B cell (primary cell): ENCODE results near the gene SYNPR. TPM values are rescaled to one million over a fixed set of nuclear protein-coding genes. Genes with fewer than 3 reads are reported as not detected.

Experiments
- ATAC-seq: fragments of 200-7000 bp; cut with Tn5 transposase; one replicate; pipeline ENCODE4 v1.10.0; 2021; ENCODE audit warnings: low read depth, mild to moderate bottlenecking, moderate number of reproducible peaks, moderate library complexity
- CTCF ChIA-PET: fragments of 350-600 bp; sonication (Branson Sonifier 250); formaldehyde crosslinking; loops from one replicate; lab custom pipeline; 2021; ENCODE audit warnings: antibody characterized with exemption, inconsistent platforms; lab: Charles Lee
- POLR2A ChIA-PET: fragments of 350-600 bp; sonication (Branson Sonifier 250); formaldehyde crosslinking; loops from one replicate; lab custom pipeline; 2021; ENCODE audit warnings: antibody characterized with exemption; lab: Charles Lee
- DNase-seq: peaks from one replicate; pipeline ENCODE4 v3.0.0; 2013
- H2AFZ ChIP-seq: 2 replicates; pipeline ENCODE4 v1.6.1; 2012; ENCODE audit warnings: mild to moderate bottlenecking, low read depth, low read length; ENCODE audit not compliant: insufficient read depth, poor library complexity, severe bottlenecking
- H3K27ac ChIP-seq, 2 donors: 1 replicate in 1 of 2; 2 replicates in 1 of 2; pipeline ENCODE4 v1.5.1; 2012 to 2013; ENCODE audit warnings: low read length in 2 of 2, mild to moderate bottlenecking in 2 of 2, moderate library complexity in 1 of 2
- H3K27me3 ChIP-seq, 4 experiments: fragments of 200-600 bp in 1 of 4; sonication (generic) in 1 of 4; replicated peaks in 1 of 4; 1 replicate in 2 of 4; 2 replicates in 2 of 4; pipeline versions ENCODE4 v1.6.1 to v1.7.0; 2013 to 2016; ENCODE audit warnings: low read length in 3 of 4, mild to moderate bottlenecking in 2 of 4, mixed read lengths in 1 of 4, moderate library complexity in 1 of 4; ENCODE audit not compliant: insufficient read depth in 4 of 4, control insufficient read depth in 3 of 4; ENCODE audit errors: control extremely low read depth in 1 of 4
- H3K36me3 ChIP-seq, 2 experiments: replicated peaks in 1 of 2; 1 replicate in 1 of 2; 2 replicates in 1 of 2; pipeline versions ENCODE4 v1.6.1 to v1.7.1; 2013; ENCODE audit warnings: low read length in 1 of 2; ENCODE audit not compliant: insufficient read depth in 2 of 2, control insufficient read depth in 1 of 2; ENCODE audit errors: control extremely low read depth in 1 of 2, extremely low read depth in 1 of 2
- H3K4me1 ChIP-seq, 2 donors: fragments of 200-600 bp in 1 of 2; sonication (generic) in 1 of 2; 1 replicate in 1 of 2; 2 replicates in 1 of 2; pipeline versions ENCODE4 v1.5.1 to v1.6.1; 2013 to 2017; ENCODE audit warnings: low read length in 2 of 2; ENCODE audit not compliant: control insufficient read depth in 2 of 2, insufficient read depth in 2 of 2
- H3K4me2 ChIP-seq: replicated peaks from 2 replicates; pipeline ENCODE3; 2012; ENCODE audit warnings: mild to moderate bottlenecking, low read depth, low read length; ENCODE audit not compliant: poor library complexity, severe bottlenecking
- H3K4me3 ChIP-seq, 5 experiments: fragments of 200-600 bp in 1 of 5; sonication (generic) in 1 of 5; 1 replicate in 3 of 5; 2 replicates in 2 of 5; pipeline versions ENCODE4 v1.5.1 to v1.7.0; 2011 to 2016; ENCODE audit warnings: low read length in 4 of 5, mild to moderate bottlenecking in 4 of 5, low read depth in 2 of 5, control low read depth in 1 of 5, moderate library complexity in 1 of 5; ENCODE audit not compliant: insufficient read depth in 1 of 5; ENCODE audit errors: control extremely low read depth in 1 of 5, extremely low read depth in 1 of 5
- H3K79me2 ChIP-seq: fragments of 200-600 bp; sonication (generic); one replicate; pipeline ENCODE4 v1.6.0; 2016; ENCODE audit warnings: low read length; ENCODE audit not compliant: control insufficient read depth, insufficient read depth
- H3K9ac ChIP-seq: fragments of 200-600 bp; sonication (generic); 2 replicates; pipeline ENCODE4 v1.6.1; 2017; ENCODE audit warnings: mild to moderate bottlenecking, low read length, moderate library complexity
- H3K9me3 ChIP-seq, 3 donors: one replicate each; pipeline versions ENCODE4 v1.6.1 to v1.7.1; 2013; ENCODE audit warnings: low read length in 2 of 3; ENCODE audit not compliant: control insufficient read depth in 2 of 3, insufficient read depth in 1 of 3; ENCODE audit errors: control extremely low read depth in 1 of 3
- H4K20me1 ChIP-seq: 2 replicates; pipeline ENCODE4 v1.6.0; 2012; ENCODE audit warnings: mild to moderate bottlenecking, low read length; ENCODE audit not compliant: insufficient read depth, control insufficient read depth, poor library complexity, severe bottlenecking
- H3K27ac Mint-ChIP-seq: one replicate; pipeline ENCODE4 v1.8.0; 2021; ENCODE audit warnings: mixed read lengths
- H3K27me3 Mint-ChIP-seq: one replicate; pipeline ENCODE4 v1.8.0; 2021; ENCODE audit warnings: mixed read lengths
- H3K4me1 Mint-ChIP-seq: one replicate; pipeline ENCODE4 v1.8.0; 2021; ENCODE audit warnings: mixed read lengths
- H3K4me3 Mint-ChIP-seq: one replicate; pipeline ENCODE4 v1.8.0; 2021; ENCODE audit warnings: mixed read lengths
- H3K9me3 Mint-ChIP-seq: one replicate; pipeline ENCODE4 v1.8.0; 2022; ENCODE audit warnings: mixed read lengths; ENCODE audit not compliant: insufficient read depth
- CTCF ChIP-seq: fragments of 200-600 bp; IDR thresholded peaks from one replicate; pipeline ENCODE4 v1.8.0; 2022; ENCODE audit warnings: antibody characterized with exemption, mild to moderate bottlenecking
- EZH2 ChIP-seq: IDR thresholded peaks from 2 replicates; pipeline ENCODE4 v1.6.1; 2012; ENCODE audit warnings: borderline replicate concordance, low read depth, mild to moderate bottlenecking, moderate library complexity, low read length; ENCODE audit not compliant: insufficient read depth, poor library complexity, severe bottlenecking
- WGBS: methylation state at CpG from one replicate; pipeline ENCODE4 v1.1.5; 2013; ENCODE audit warnings: missing lambda C conversion rate; ENCODE audit not compliant: insufficient coverage; 5-methylcytosine and 5-hydroxymethylcytosine counted together
- intact Hi-C: fragments of 100-400 bp; cut with micrococcal nuclease; formaldehyde crosslinking; loops from one replicate; pipeline ENCODE4 v1.10.0; 2022
- polyA plus RNA-seq: library from polyadenylated mRNA; depleted of rRNA; stranded (reverse); fragments of >200 nt; gene quantifications from 2 replicates; pipeline ENCODE4 v1.2.3, GENCODE V29; 2012
- total RNA-seq, 2 donors: library from RNA; stranded (reverse); fragments of 120-200 nt in 1 of 2; gene quantifications; 1 replicate in 1 of 2; 2 replicates in 1 of 2; pipeline versions ENCODE4 v1.2.3 to v1.2.4, GENCODE V29; 2013 to 2022

The SYNPR gene
- total and polyA plus RNA-seq, 2 donors (not counting 1 experiment from before 2014, with no cell fraction given) = not detected

- ChIA-PET CTCF (no interaction called here), POLR2A (no interaction called here)
- Histone ChIP-seq H2AFZ (no peak overlapping the region), H4K20me1 (no peaks in the 10 kb centered on the region), H3K79me2 (no peaks in the 10 kb centered on the region), H3K9me3 (peaks cover 0 to 6% (median 3%) of the 10 kb centered on the region in 3 donors), H3K27ac (no peak overlapping the region), H3K27me3 (no peaks in the 10 kb centered on the region), H3K4me1 (no peaks in the 10 kb centered on the region), H3K9ac (no peak overlapping the region), H3K4me2 (no peak overlapping the region), H3K36me3 (no peaks in the 10 kb centered on the region), H3K4me3 (no peak overlapping the region)
- intact Hi-C loops = no loop called here
- no peak for DNase-seq
- Mint-ChIP-seq H3K27ac (no peak overlapping the region), H3K4me3 (no peak overlapping the region), H3K9me3 (no peaks in the 10 kb centered on the region), H3K4me1 (no peaks in the 10 kb centered on the region), H3K27me3 (no peaks in the 10 kb centered on the region)
- TF ChIP-seq CTCF (no peak), EZH2 (no peak)
- no peak for ATAC-seq
Measured at GRCh38 chr3:63462732-63463131, 184.6 kb downstream of the SYNPR start.

GRCh38 chr3:63467392-63467791, 189.3 kb downstream of the SYNPR start:
- Histone ChIP-seq H4K20me1 (no peaks in the 10 kb centered on the region), H3K9ac (no peak overlapping the region), H3K36me3 (no peaks in the 10 kb centered on the region), H3K4me1 (no peaks in the 10 kb centered on the region), H3K79me2 (no peaks in the 10 kb centered on the region), H2AFZ (no peak overlapping the region), H3K9me3 (peaks cover 0 to 6% (median 3%) of the 10 kb centered on the region in 3 donors), H3K27ac (no peak overlapping the region), H3K4me2 (no peak overlapping the region), H3K27me3 (no peaks in the 10 kb centered on the region), H3K4me3 (no peak overlapping the region)
- no peaks in the 10 kb centered on the region for H3K4me1 Mint-ChIP-seq
- no peaks in the 10 kb centered on the region for H3K9me3 Mint-ChIP-seq
- no CpG with 5 or more reads among the region's 3 CpGs for WGBS
- ChIA-PET POLR2A (no interaction called here), CTCF (interaction anchor here (0.5 kb wide), 1 partner anchor 1391 kb away, joined by 3 read pairs; no protein-coding TSS in a partner anchor)
- intact Hi-C loops = no loop called here
- no peak overlapping the region for H3K4me3 Mint-ChIP-seq
- TF ChIP-seq CTCF = no peak
- no peak for TF ChIP-seq EZH2
- H3K27me3 Mint-ChIP-seq = no peaks in the 10 kb centered on the region
- DNase-seq (no peak), ATAC-seq (no peak)
- H3K27ac Mint-ChIP-seq = no peak overlapping the region
